ENCODE measurements around the gene KAT5.

DNA sequence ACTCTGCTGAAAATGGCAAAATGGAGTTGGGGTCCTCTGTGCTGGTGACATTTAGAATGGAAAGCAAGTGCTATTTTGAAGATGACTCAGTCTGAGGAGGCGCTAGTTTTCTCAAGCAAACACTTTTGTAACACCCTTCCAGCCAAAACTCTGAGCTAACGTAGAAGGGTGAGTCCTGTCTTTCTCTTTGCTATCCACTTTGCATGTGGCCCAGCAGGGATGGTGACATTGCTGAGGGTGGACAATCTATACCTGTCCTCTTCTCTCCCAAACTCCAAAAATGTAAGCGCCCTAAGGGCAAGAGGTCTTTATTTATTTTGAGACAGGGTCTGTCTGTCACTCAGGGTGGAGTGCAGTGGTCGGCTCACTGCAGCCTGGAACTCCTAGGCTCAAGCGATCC, 3.6 kb upstream of the KAT5 start:
- TF ChIP-seq POLR2AphosphoS5 (IDR thresholded peaks at IDR 0.05; ENCODE audit: low read depth) = no peak
- TF ChIP-seq, protein P1, sequence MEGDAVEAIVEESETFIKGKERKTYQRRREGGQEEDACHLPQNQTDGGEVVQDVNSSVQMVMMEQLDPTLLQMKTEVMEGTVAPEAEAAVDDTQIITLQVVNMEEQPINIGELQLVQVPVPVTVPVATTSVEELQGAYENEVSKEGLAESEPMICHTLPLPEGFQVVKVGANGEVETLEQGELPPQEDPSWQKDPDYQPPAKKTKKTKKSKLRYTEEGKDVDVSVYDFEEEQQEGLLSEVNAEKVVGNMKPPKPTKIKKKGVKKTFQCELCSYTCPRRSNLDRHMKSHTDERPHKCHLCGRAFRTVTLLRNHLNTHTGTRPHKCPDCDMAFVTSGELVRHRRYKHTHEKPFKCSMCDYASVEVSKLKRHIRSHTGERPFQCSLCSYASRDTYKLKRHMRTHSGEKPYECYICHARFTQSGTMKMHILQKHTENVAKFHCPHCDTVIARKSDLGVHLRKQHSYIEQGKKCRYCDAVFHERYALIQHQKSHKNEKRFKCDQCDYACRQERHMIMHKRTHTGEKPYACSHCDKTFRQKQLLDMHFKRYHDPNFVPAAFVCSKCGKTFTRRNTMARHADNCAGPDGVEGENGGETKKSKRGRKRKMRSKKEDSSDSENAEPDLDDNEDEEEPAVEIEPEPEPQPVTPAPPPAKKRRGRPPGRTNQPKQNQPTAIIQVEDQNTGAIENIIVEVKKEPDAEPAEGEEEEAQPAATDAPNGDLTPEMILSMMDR (IDR thresholded peaks at IDR 0.05; ENCODE audit: insufficient read depth, low read length) = no peak
- TF ChIP-seq, protein P2, sequence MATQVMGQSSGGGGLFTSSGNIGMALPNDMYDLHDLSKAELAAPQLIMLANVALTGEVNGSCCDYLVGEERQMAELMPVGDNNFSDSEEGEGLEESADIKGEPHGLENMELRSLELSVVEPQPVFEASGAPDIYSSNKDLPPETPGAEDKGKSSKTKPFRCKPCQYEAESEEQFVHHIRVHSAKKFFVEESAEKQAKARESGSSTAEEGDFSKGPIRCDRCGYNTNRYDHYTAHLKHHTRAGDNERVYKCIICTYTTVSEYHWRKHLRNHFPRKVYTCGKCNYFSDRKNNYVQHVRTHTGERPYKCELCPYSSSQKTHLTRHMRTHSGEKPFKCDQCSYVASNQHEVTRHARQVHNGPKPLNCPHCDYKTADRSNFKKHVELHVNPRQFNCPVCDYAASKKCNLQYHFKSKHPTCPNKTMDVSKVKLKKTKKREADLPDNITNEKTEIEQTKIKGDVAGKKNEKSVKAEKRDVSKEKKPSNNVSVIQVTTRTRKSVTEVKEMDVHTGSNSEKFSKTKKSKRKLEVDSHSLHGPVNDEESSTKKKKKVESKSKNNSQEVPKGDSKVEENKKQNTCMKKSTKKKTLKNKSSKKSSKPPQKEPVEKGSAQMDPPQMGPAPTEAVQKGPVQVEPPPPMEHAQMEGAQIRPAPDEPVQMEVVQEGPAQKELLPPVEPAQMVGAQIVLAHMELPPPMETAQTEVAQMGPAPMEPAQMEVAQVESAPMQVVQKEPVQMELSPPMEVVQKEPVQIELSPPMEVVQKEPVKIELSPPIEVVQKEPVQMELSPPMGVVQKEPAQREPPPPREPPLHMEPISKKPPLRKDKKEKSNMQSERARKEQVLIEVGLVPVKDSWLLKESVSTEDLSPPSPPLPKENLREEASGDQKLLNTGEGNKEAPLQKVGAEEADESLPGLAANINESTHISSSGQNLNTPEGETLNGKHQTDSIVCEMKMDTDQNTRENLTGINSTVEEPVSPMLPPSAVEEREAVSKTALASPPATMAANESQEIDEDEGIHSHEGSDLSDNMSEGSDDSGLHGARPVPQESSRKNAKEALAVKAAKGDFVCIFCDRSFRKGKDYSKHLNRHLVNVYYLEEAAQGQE (IDR thresholded peaks at IDR 0.05; ENCODE audit: insufficient replicate concordance, low read depth) = no peak

Measured in HL-60 (cell line).